Liver (tissue), 3 donors: ENCODE data around the gene TKTL2.

Experiments used
- CTCF ChIP-seq: fragments of 150-350 bp; IDR thresholded peaks from 2 replicates; pipeline ENCODE4 v1.5.1; 2017; ENCODE audit warnings: improper control_type of control experiment, low read depth, low read length; ENCODE audit not compliant: missing input control
- FOXA1 ChIP-seq: IDR thresholded peaks from 2 replicates; pipeline ENCODE4 v1.6.1; 2016; ENCODE audit warnings: antibody characterized with exemption
- GABPA ChIP-seq, 2 donors: IDR thresholded peaks in 1 of 2; conservative IDR thresholded peaks in 1 of 2; 2 replicates each; pipeline ENCODE4 v1.6.1; 2016; ENCODE audit warnings: antibody characterized with exemption in 2 of 2, mild to moderate bottlenecking in 1 of 2, moderate library complexity in 1 of 2
- HNF4G ChIP-seq: IDR thresholded peaks from 2 replicates; pipeline ENCODE4 v1.6.1; 2016; ENCODE audit warnings: antibody characterized with exemption
- JUND ChIP-seq, 2 donors: IDR thresholded peaks; 2 replicates each; pipeline ENCODE4 v1.6.1; 2016; ENCODE audit warnings: antibody characterized with exemption in 2 of 2
- RAD21 ChIP-seq, 2 donors: IDR thresholded peaks; 2 replicates each; pipeline ENCODE4 v1.6.1; 2016; ENCODE audit warnings: antibody characterized with exemption in 2 of 2, mild to moderate bottlenecking in 2 of 2
- TAF1 ChIP-seq: conservative IDR thresholded peaks from 2 replicates; pipeline ENCODE4 v1.6.1; 2016; ENCODE audit warnings: antibody characterized with exemption, mild to moderate bottlenecking
- TF ChIP-seq, protein P1 (sequence below): IDR thresholded peaks from 2 replicates; pipeline ENCODE4 v1.6.1; 2016; ENCODE audit warnings: antibody characterized with exemption
- donor health status: healthy.
- donor health status: healthy.

- no peak for TF ChIP-seq CTCF
- no peak for TF ChIP-seq FOXA1
- TF ChIP-seq, protein P1, sequence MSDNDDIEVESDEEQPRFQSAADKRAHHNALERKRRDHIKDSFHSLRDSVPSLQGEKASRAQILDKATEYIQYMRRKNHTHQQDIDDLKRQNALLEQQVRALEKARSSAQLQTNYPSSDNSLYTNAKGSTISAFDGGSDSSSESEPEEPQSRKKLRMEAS, result no peak
- no peak for TF ChIP-seq RAD21 (IDR thresholded peaks at IDR 0.05)
- no peak for TF ChIP-seq TAF1
- TF ChIP-seq GABPA (IDR thresholded peaks at IDR 0.05 in 1 of 2, conservative IDR thresholded peaks at IDR 0.05 in 1 of 2), result no peak
- TF ChIP-seq HNF4G, result no peak
- TF ChIP-seq JUND (IDR thresholded peaks at IDR 0.05), result no peak
These were observed 33.5 kb downstream of the TKTL2 start for GRCh38 chr4:163440040-163440439.
